HepG2 (cell line): ENCODE measurements around the gene ANG. TPM values are rescaled to one million over a fixed set of nuclear protein-coding genes. Genes with fewer than 3 reads are reported as not detected.

Experiments used
- ADNP ChIP-seq: sonication (generic); formaldehyde crosslinking; IDR thresholded peaks from 2 replicates; pipeline ENCODE4 v1.4.0; 2020; ENCODE audit warnings: missing genetic modification reagents
- DNMT3B ChIP-seq: conservative IDR thresholded peaks from 2 replicates; pipeline ENCODE4 v1.6.1; 2016; ENCODE audit warnings: missing biosample characterization, control low read depth
- GPBP1L1 ChIP-seq: sonication (generic); formaldehyde crosslinking; IDR thresholded peaks from 2 replicates; pipeline ENCODE4 v1.5.0; 2020; ENCODE audit warnings: mild to moderate bottlenecking, missing genetic modification reagents
- ISX ChIP-seq: sonication (generic); formaldehyde crosslinking; conservative IDR thresholded peaks from 2 replicates; pipeline ENCODE4 v1.5.0; 2020; ENCODE audit warnings: missing genetic modification reagents
- KDM5A ChIP-seq: fragments of 200-600 bp; sonication (generic); IDR thresholded peaks from 2 replicates; pipeline ENCODE4 v1.7.0; 2018; ENCODE audit warnings: antibody characterized with exemption, mild to moderate bottlenecking, low read length, borderline replicate concordance
- MTA1 ChIP-seq: sonication (generic); formaldehyde crosslinking; IDR thresholded peaks from 2 replicates; pipeline ENCODE4 v1.4.0; 2020; ENCODE audit warnings: missing genetic modification reagents, mild to moderate bottlenecking, borderline replicate concordance
- NR1H2 ChIP-seq: sonication (generic); formaldehyde crosslinking; IDR thresholded peaks from 2 replicates; pipeline ENCODE4 v1.8.1; 2022; ENCODE audit warnings: low read depth, missing genetic modification reagents, borderline replicate concordance
- NR2F1 ChIP-seq, 2 experiments: fragments of 450-650 bp in 1 of 2; formaldehyde crosslinking in 1 of 2; IDR thresholded peaks; 2 replicates each; pipeline versions ENCODE4 v1.5.0 to v1.6.1; 2016 to 2020; ENCODE audit warnings: mild to moderate bottlenecking in 1 of 2, missing compliant biosample characterization in 1 of 2, missing genetic modification reagents in 1 of 2, moderate library complexity in 1 of 2
- RORA ChIP-seq: sonication (generic); formaldehyde crosslinking; IDR thresholded peaks from 2 replicates; pipeline ENCODE4 v1.5.0; 2020; ENCODE audit warnings: mild to moderate bottlenecking, missing genetic modification reagents, moderate library complexity
- SOX5 ChIP-seq: IDR thresholded peaks from 2 replicates; pipeline ENCODE4 v1.6.1; 2016; ENCODE audit warnings: borderline replicate concordance
- TARDBP ChIP-seq: sonication (generic); formaldehyde crosslinking; IDR thresholded peaks from 2 replicates; pipeline ENCODE4 v1.8.0; 2022; ENCODE audit warnings: mild to moderate bottlenecking, missing genetic modification reagents
- THAP9 ChIP-seq: sonication (generic); formaldehyde crosslinking; IDR thresholded peaks from 2 replicates; pipeline ENCODE4; 2020; ENCODE audit warnings: missing genetic modification reagents, mild to moderate bottlenecking, borderline replicate concordance
- TSC22D2 ChIP-seq: sonication (generic); formaldehyde crosslinking; IDR thresholded peaks from 2 replicates; pipeline ENCODE4 v1.5.1; 2020; ENCODE audit warnings: missing genetic modification reagents, mild to moderate bottlenecking, borderline replicate concordance
- ZBTB49 ChIP-seq: sonication (generic); formaldehyde crosslinking; IDR thresholded peaks from 2 replicates; pipeline ENCODE4 v1.4.0; 2020; ENCODE audit warnings: missing genetic modification reagents, borderline replicate concordance
- ZNF207 ChIP-seq: fragments of 450-650 bp; IDR thresholded peaks from 2 replicates; pipeline ENCODE4 v1.6.1; 2016; ENCODE audit warnings: antibody characterized with exemption, borderline replicate concordance
- ZNF275 ChIP-seq: sonication (generic); formaldehyde crosslinking; IDR thresholded peaks from 2 replicates; pipeline ENCODE4 v1.8.0; 2022; ENCODE audit warnings: missing genetic modification reagents, mild to moderate bottlenecking, inconsistent platforms, borderline replicate concordance
- ZNF326 ChIP-seq: sonication (generic); formaldehyde crosslinking; IDR thresholded peaks from 2 replicates; pipeline ENCODE4 v1.4.0; 2020; ENCODE audit warnings: missing genetic modification reagents, borderline replicate concordance
- ZNF446 ChIP-seq: sonication (generic); formaldehyde crosslinking; IDR thresholded peaks from 2 replicates; pipeline ENCODE4 v1.5.0; 2020; ENCODE audit warnings: mild to moderate bottlenecking, missing genetic modification reagents
- ZNF556 ChIP-seq: sonication (generic); formaldehyde crosslinking; IDR thresholded peaks from 2 replicates; pipeline ENCODE4 v1.4.0; 2020; ENCODE audit warnings: mild to moderate bottlenecking, missing genetic modification reagents, borderline replicate concordance
- ZNF570 ChIP-seq: sonication (generic); formaldehyde crosslinking; IDR thresholded peaks from 2 replicates; pipeline ENCODE4 v1.4.0; 2020; ENCODE audit warnings: mild to moderate bottlenecking, missing genetic modification reagents, borderline replicate concordance
- ZNF605 ChIP-seq: sonication (generic); formaldehyde crosslinking; IDR thresholded peaks from 2 replicates; pipeline ENCODE4 v1.8.0; 2022; ENCODE audit warnings: mild to moderate bottlenecking, missing genetic modification reagents
- ZNF720 ChIP-seq: sonication (generic); formaldehyde crosslinking; IDR thresholded peaks from 2 replicates; pipeline ENCODE4 v1.4.0; 2020; ENCODE audit warnings: missing genetic modification reagents
- polyA plus RNA-seq, 8 experiments: library from polyadenylated mRNA; depleted of rRNA in 3 of 8; stranded (reverse) in 7 of 8; unstranded in 1 of 8; fragments of >200 nt; fragmentation: Illumina TruSeq in 4 of 8; extraction: Trizol in 4 of 8; gene quantifications; 2 replicates each; pipeline versions ENCODE4 v1.2.1 to v1.2.3, GENCODE V29; 2011 to 2016; ENCODE audit warnings: low read depth in 4 of 8, missing spikeins in 1 of 8, mixed read lengths in 1 of 8; ENCODE audit not compliant: insufficient read depth in 1 of 8
- total RNA-seq, 5 experiments: library from RNA; depleted of rRNA; stranded (reverse); fragments of >200 nt; fragmentation: Illumina TruSeq; extraction: Trizol; gene quantifications; 2 replicates each; pipeline ENCODE4 v1.2.3, GENCODE V29; 2016; ENCODE audit warnings: low read depth in 1 of 5

The ANG gene
- total and polyA plus RNA-seq, 2 of the 13 experiments (the other 11 are each of a cell fraction or from before 2014, with no cell fraction given): 83.6 to 401 TPM

- TF ChIP-seq MTA1 (CRISPR knock-in tag): no peak
- TF ChIP-seq RORA (CRISPR knock-in tag): no peak
- no peak for TF ChIP-seq ZNF720 (CRISPR knock-in tag)
- TF ChIP-seq THAP9 (CRISPR knock-in tag): no peak
- TF ChIP-seq ZNF207: no peak
- no peak for TF ChIP-seq ZNF275 (CRISPR knock-in tag)
- TF ChIP-seq ZNF570 (CRISPR knock-in tag): 0 out of 2 replicates have a peak, but pooled peaks have one; percentile 35
- no peak for TF ChIP-seq ADNP
- TF ChIP-seq KDM5A: no peak
- TF ChIP-seq ZNF446: peak; percentile 69; the same call in 1 of the 2 replicates
- TF ChIP-seq GPBP1L1 (CRISPR knock-in tag): no peak
- TF ChIP-seq TARDBP (CRISPR knock-in tag): 0 out of 2 replicates have a peak, but pooled peaks have one; percentile 7
- TF ChIP-seq ZNF556 (CRISPR knock-in tag): no peak
- no peak for TF ChIP-seq TSC22D2 (CRISPR knock-in tag)
- TF ChIP-seq ZNF326 (CRISPR knock-in tag): no peak
- no peak; the same call in 1 of the 2 replicates for TF ChIP-seq SOX5 (CRISPR knock-in tag)
- no peak for TF ChIP-seq ZNF605 (CRISPR knock-in tag)
- TF ChIP-seq ISX (CRISPR knock-in tag): no peak
- TF ChIP-seq NR2F1 (CRISPR knock-in tag; IDR thresholded peaks at IDR 0.05): no peak
- TF ChIP-seq DNMT3B (CRISPR knock-in tag): peak; percentile 51; the same call in 1 of the 2 replicates
- no peak for TF ChIP-seq NR1H2 (CRISPR knock-in tag)
- TF ChIP-seq ZBTB49 (CRISPR knock-in tag): no peak
Observed at GRCh38 chr14:20684662-20685456, 3.7 kb upstream of the ANG start (continued).
